IPS-11a (cell line): ENCODE data around the gene PARVG.

Source experiments
- H3K4me3 ChIP-seq: one replicate; pipeline ENCODE4 v1.5.1; 2013; ENCODE audit warnings: low read depth, low read length, control low read depth

Gene PARVG

GRCh38 chr22:44179196-44179988 is 1.3 kb upstream of the PARVG start:
- no peak overlapping the region for H3K4me3 ChIP-seq

GRCh38 chr22:44179989-44180705 is 578 bp upstream of the PARVG start:
- H3K4me3 ChIP-seq = no peak overlapping the region

GRCh38 chr22:44181033-44181911 is 547 bp downstream of the PARVG start:
- H3K4me3 ChIP-seq = no peak overlapping the region

GRCh38 chr22:44181912-44182587 is 1.3 kb downstream of the PARVG start:
- no peak overlapping the region for H3K4me3 ChIP-seq

GRCh38 chr22:44182588-44183286 is 2.0 kb downstream of the PARVG start:
- no peak overlapping the region for H3K4me3 ChIP-seq

- H3K4me3 ChIP-seq = no peak overlapping the region
These were observed 2.5 kb downstream of the PARVG start for GRCh38 chr22:44183287-44183588.

GRCh38 chr22:44184006-44184405 is 3.3 kb downstream of the PARVG start:
- H3K4me3 ChIP-seq = no peak overlapping the region

GRCh38 chr22:44185237-44186120 is 4.8 kb downstream of the PARVG start:
- no peak overlapping the region for H3K4me3 ChIP-seq

- H3K4me3 ChIP-seq = no peak overlapping the region
These were observed 5.4 kb downstream of the PARVG start for GRCh38 chr22:44186121-44186510.

- H3K4me3 ChIP-seq = no peak overlapping the region
These were observed 6.0 kb downstream of the PARVG start for GRCh38 chr22:44186737-44187136.

GRCh38 chr22:44187652-44188230 is 7.0 kb downstream of the PARVG start:
- H3K4me3 ChIP-seq = no peak overlapping the region

- no peak overlapping the region for H3K4me3 ChIP-seq
These were observed 7.6 kb downstream of the PARVG start for GRCh38 chr22:44188316-44188715.

- H3K4me3 ChIP-seq = no peak overlapping the region
These were observed 8.4 kb downstream of the PARVG start for GRCh38 chr22:44188986-44189630.

GRCh38 chr22:44190381-44190976 is 9.8 kb downstream of the PARVG start:
- H3K4me3 ChIP-seq = no peak overlapping the region

GRCh38 chr22:44191036-44191454 is 10.3 kb downstream of the PARVG start:
- no peak overlapping the region for H3K4me3 ChIP-seq

GRCh38 chr22:44192098-44192815 is 11.5 kb downstream of the PARVG start:
- no peak overlapping the region for H3K4me3 ChIP-seq

- no peak overlapping the region for H3K4me3 ChIP-seq
These were observed 12.2 kb downstream of the PARVG start for GRCh38 chr22:44192816-44193534.
